Neuronal stem cell (in vitro differentiated cells): ENCODE results near the gene STAM.
A peak's percentile ranks its signal among the peaks of the same experiment; 100 is the strongest.

Experiments
- DNase-seq: peaks from one replicate; pipeline ENCODE4 v3.0.0-alpha.2; 2013; ENCODE audit warnings: low spot score
- H2AFZ ChIP-seq: one replicate; pipeline ENCODE4 v1.6.1; 2013; ENCODE audit warnings: mild to moderate bottlenecking, low read length, inconsistent platforms
- H2AK5ac ChIP-seq: 2 replicates; pipeline ENCODE4 v1.6.1; 2013; ENCODE audit warnings: low read depth, mild to moderate bottlenecking, inconsistent platforms, low read length, moderate library complexity, mixed read lengths
- H2BK120ac ChIP-seq: 2 replicates; pipeline ENCODE4 v1.6.1; 2013; ENCODE audit warnings: low read depth, mild to moderate bottlenecking, inconsistent platforms, low read length, moderate library complexity, mixed read lengths
- H2BK12ac ChIP-seq: one replicate; pipeline ENCODE4 v1.6.1; 2013; ENCODE audit warnings: low read length, inconsistent platforms
- H2BK15ac ChIP-seq: 2 replicates; pipeline ENCODE4 v1.6.1; 2013; ENCODE audit warnings: mild to moderate bottlenecking, low read length, inconsistent platforms, mixed read lengths
- H2BK5ac ChIP-seq: one replicate; pipeline ENCODE4 v1.6.1; 2013; ENCODE audit warnings: inconsistent platforms, mild to moderate bottlenecking, low read length, moderate library complexity
- H3K14ac ChIP-seq: one replicate; pipeline ENCODE4 v1.6.1; 2013; ENCODE audit warnings: low read length, inconsistent platforms
- H3K18ac ChIP-seq: 2 replicates; pipeline ENCODE4 v1.6.1; 2013; ENCODE audit warnings: low read length, inconsistent platforms
- H3K23ac ChIP-seq: 2 replicates; pipeline ENCODE4 v1.6.1; 2013; ENCODE audit warnings: low read depth, mild to moderate bottlenecking, mixed read lengths, low read length, inconsistent platforms; ENCODE audit not compliant: poor library complexity
- H3K27ac ChIP-seq: replicated peaks from 3 replicates; pipeline ENCODE4 v1.5.1; 2013; ENCODE audit warnings: low read length, inconsistent platforms
- H3K27me3 ChIP-seq, 3 experiments: 2 replicates each; pipeline ENCODE4 v1.6.1; 2013; ENCODE audit warnings: low read length in 3 of 3, mild to moderate bottlenecking in 2 of 3, inconsistent platforms in 1 of 3, low read depth in 1 of 3, mixed read lengths in 1 of 3, moderate library complexity in 1 of 3; ENCODE audit not compliant: control insufficient read depth in 3 of 3, insufficient read depth in 3 of 3
- H3K36me3 ChIP-seq, 2 donors: replicated peaks in 1 of 2; 2 replicates each; pipeline ENCODE4 v1.6.1; 2013; ENCODE audit warnings: low read length in 2 of 2; ENCODE audit not compliant: control insufficient read depth in 2 of 2, insufficient read depth in 2 of 2
- H3K4ac ChIP-seq: 2 replicates; pipeline ENCODE4 v1.6.1; 2013; ENCODE audit warnings: inconsistent platforms, mild to moderate bottlenecking, low read length, moderate library complexity
- H3K4me1 ChIP-seq, 2 donors: 1 replicate in 1 of 2; 2 replicates in 1 of 2; pipeline ENCODE4 v1.6.1; 2013; ENCODE audit warnings: low read length in 2 of 2, low read depth in 1 of 2; ENCODE audit not compliant: control insufficient read depth in 2 of 2, insufficient read depth in 1 of 2
- H3K4me2 ChIP-seq: one replicate; pipeline ENCODE4 v1.6.1; 2013; ENCODE audit warnings: mild to moderate bottlenecking, low read length, inconsistent platforms; ENCODE audit not compliant: insufficient read depth, poor library complexity, severe bottlenecking
- H3K4me3 ChIP-seq, 2 donors: 2 replicates each; pipeline ENCODE4 v1.5.1; 2013; ENCODE audit warnings: low read length in 2 of 2, mild to moderate bottlenecking in 2 of 2, inconsistent platforms in 1 of 2, moderate library complexity in 1 of 2
- H3K79me1 ChIP-seq: one replicate; pipeline ENCODE4 v1.6.1; 2013; ENCODE audit warnings: low read depth, mild to moderate bottlenecking, inconsistent platforms, low read length, moderate library complexity
- H3K9ac ChIP-seq: one replicate; pipeline ENCODE4 v1.6.1; 2013; ENCODE audit warnings: mild to moderate bottlenecking, low read depth, low read length, inconsistent platforms; ENCODE audit not compliant: poor library complexity
- H3K9me3 ChIP-seq, 2 donors: replicated peaks in 1 of 2; 2 replicates each; pipeline versions ENCODE3 to v1.6.1; 2013; ENCODE audit warnings: low read length in 2 of 2, mild to moderate bottlenecking in 2 of 2, inconsistent platforms in 1 of 2, low read depth in 1 of 2, mixed read lengths in 1 of 2, moderate library complexity in 1 of 2; ENCODE audit not compliant: control insufficient read depth in 2 of 2, insufficient read depth in 1 of 2
- H4K8ac ChIP-seq: one replicate; pipeline ENCODE4 v1.6.1; 2013; ENCODE audit warnings: low read depth, mild to moderate bottlenecking, inconsistent platforms, low read length, moderate library complexity
- H4K91ac ChIP-seq: one replicate; pipeline ENCODE4 v1.6.1; 2013; ENCODE audit warnings: low read length, low read depth, mild to moderate bottlenecking, inconsistent platforms; ENCODE audit not compliant: poor library complexity
- WGBS, 2 donors: extraction: QIAGEN DNeasy Blood & Tissue Kit; methylation state at CpG; one replicate each; pipeline ENCODE4 v1.1.7; 2013; ENCODE audit warnings: missing lambda C conversion rate in 2 of 2, mixed read lengths in 1 of 2; ENCODE audit not compliant: insufficient read length in 2 of 2, insufficient replicate concordance in 1 of 2; ENCODE audit errors: extremely low coverage in 2 of 2; 5-methylcytosine and 5-hydroxymethylcytosine counted together

STAM gene

GRCh38 chr10:17751781-17752445 is 108.0 kb downstream of the STAM start, which contains the start of gene TMEM236:
TMEM236 (plus strand) TSS chr10:17752201; CDS start chr10:17752296, 95 bp downstream.
- Histone ChIP-seq H2BK120ac (no peak within 1 kb of the TSS), H3K18ac (no peak within 1 kb of the TSS), H2AK5ac (no peak within 1 kb of the TSS), H3K4me2 (no peak within 1 kb of the TSS), H3K9ac (no peak within 1 kb of the TSS), H2BK12ac (no peak within 1 kb of the TSS), H3K9me3 (no peaks in the 10 kb centered on the region), H3K79me1 (no peaks in the 10 kb centered on the region), H3K4me1 (no peaks in the 10 kb centered on the region), H3K27me3 (no peaks in the 10 kb centered on the region), H3K36me3 (no peaks in the 10 kb centered on the region), H3K27ac (no peak within 1 kb of the TSS), H2AFZ (peak within 1 kb of the TSS; percentile 34), H4K8ac (no peak within 1 kb of the TSS), H3K23ac (no peak within 1 kb of the TSS), H2BK5ac (no peak within 1 kb of the TSS), H4K91ac (no peak within 1 kb of the TSS), H3K14ac (no peak within 1 kb of the TSS), H2BK15ac (no peak within 1 kb of the TSS), H3K4ac (no peak within 1 kb of the TSS), H3K4me3 (no peak within 1 kb of the TSS)
- no peak for DNase-seq
- no CpG with 5 or more reads among the region's 9 CpGs for WGBS, 2 donors

- Histone ChIP-seq H3K18ac (no peak overlapping the region), H2AFZ (no peak overlapping the region), H4K91ac (no peak overlapping the region), H3K4me3 (no peak overlapping the region), H4K8ac (no peak overlapping the region), H3K14ac (no peak overlapping the region), H3K23ac (no peak overlapping the region), H3K4ac (no peak overlapping the region), H3K4me2 (no peak overlapping the region), H3K27ac (no peak overlapping the region), H2AK5ac (no peak overlapping the region), H2BK5ac (no peak overlapping the region), H3K79me1 (no peaks in the 10 kb centered on the region), H2BK12ac (no peak overlapping the region), H3K9ac (no peak overlapping the region), H3K4me1 (no peaks in the 10 kb centered on the region), H3K36me3 (no peaks in the 10 kb centered on the region), H3K27me3 (no peaks in the 10 kb centered on the region), H3K9me3 (no peaks in the 10 kb centered on the region), H2BK15ac (no peak overlapping the region), H2BK120ac (no peak overlapping the region)
- WGBS, 2 donors: no CpG with 5 or more reads among the region's 7 CpGs
- no peak for DNase-seq
Measured at GRCh38 chr10:17756557-17757217, 112.7 kb downstream of the STAM start.

GRCh38 chr10:17758200-17758599 is 114.2 kb downstream of the STAM start:
- no peaks in the 10 kb centered on the region for H3K36me3 ChIP-seq
- H3K14ac ChIP-seq: no peak overlapping the region
- no peak overlapping the region for H3K18ac ChIP-seq
- H3K9ac ChIP-seq: no peak overlapping the region
- H2AK5ac ChIP-seq: no peak overlapping the region
- no peak overlapping the region for H3K23ac ChIP-seq
- H3K4me1 ChIP-seq: no peaks in the 10 kb centered on the region
- no peak overlapping the region for H3K4me3 ChIP-seq
- no peak overlapping the region for H2AFZ ChIP-seq
- H4K8ac ChIP-seq: no peak overlapping the region
- H2BK12ac ChIP-seq: no peak overlapping the region
- no peaks in the 10 kb centered on the region for H3K79me1 ChIP-seq
- no peaks in the 10 kb centered on the region for H3K27me3 ChIP-seq
- H2BK15ac ChIP-seq: no peak overlapping the region
- DNase-seq: no peak
- H3K4ac ChIP-seq: no peak overlapping the region
- no peak overlapping the region for H2BK120ac ChIP-seq
- H2BK5ac ChIP-seq: no peak overlapping the region
- H3K9me3 ChIP-seq: no peaks in the 10 kb centered on the region
- no peak overlapping the region for H4K91ac ChIP-seq
- H3K27ac ChIP-seq: no peak overlapping the region
- no peak overlapping the region for H3K4me2 ChIP-seq
- no CpG with 5 or more reads among the region's 2 CpGs for WGBS, 2 donors

GRCh38 chr10:17758896-17759295 is 114.9 kb downstream of the STAM start:
- no peak for DNase-seq
- Histone ChIP-seq H3K23ac (no peak overlapping the region), H4K8ac (no peak overlapping the region), H3K9ac (no peak overlapping the region), H2BK120ac (no peak overlapping the region), H3K4ac (no peak overlapping the region), H3K4me3 (no peak overlapping the region), H3K4me1 (no peaks in the 10 kb centered on the region), H3K27me3 (no peaks in the 10 kb centered on the region), H2BK15ac (no peak overlapping the region), H3K14ac (no peak overlapping the region), H3K36me3 (no peaks in the 10 kb centered on the region), H3K4me2 (no peak overlapping the region), H2AK5ac (no peak overlapping the region), H2AFZ (no peak overlapping the region), H2BK12ac (no peak overlapping the region), H3K18ac (no peak overlapping the region), H4K91ac (no peak overlapping the region), H3K27ac (no peak overlapping the region), H3K9me3 (no peaks in the 10 kb centered on the region), H3K79me1 (no peaks in the 10 kb centered on the region), H2BK5ac (no peak overlapping the region)
